Measurements from ENCODE around the gene MORC3. TPM values are rescaled to one million over a fixed set of nuclear protein-coding genes. Genes with fewer than 3 reads are reported as not detected.
"Not testable (repeated sequence)": the region's sequence is repeated elsewhere in the genome, so short reads cannot be mapped to it uniquely, and the experiment has no call there.

Gene MORC3
- total and polyA plus RNA-seq, 2 of the 4 experiments (the other 2 are of a cell fraction) = 14.0 to 23.5 TPM

- H4K5ac ChIP-seq (ENCODE audit: low read depth, low read length); H3K9me3 ChIP-seq (ENCODE audit: control insufficient read depth, insufficient read depth, low read length); H2AK9ac ChIP-seq (replicated peaks; ENCODE audit: low read depth, low read length, poor library complexity); H3K18ac ChIP-seq (ENCODE audit: low read depth, low read length); H2BK20ac ChIP-seq (ENCODE audit: low read depth, low read length); intact Hi-C loops (cut with micrococcal nuclease); H2BK15ac ChIP-seq (ENCODE audit: low read depth, low read length); H4K91ac ChIP-seq (ENCODE audit: insufficient read depth, low read depth, low read length); BruUV-seq (replicated peaks); dilution Hi-C loops (cut with HindIII; ENCODE audit: low sequenced_read_pairs, unreplicated experiment); H3K9me1 ChIP-seq (ENCODE audit: insufficient read depth, low read length); H3K36me3 ChIP-seq (ENCODE audit: control insufficient read depth, insufficient read depth, low read length); in situ Hi-C loops (cut with MboI; ENCODE audit: low sequenced_read_pairs); DNase-seq; H3K27me3 ChIP-seq (ENCODE audit: control insufficient read depth, insufficient read depth, low read length); H3K4me1 ChIP-seq (ENCODE audit: control insufficient read depth, insufficient read depth, low read length); ATAC-seq (ENCODE audit: low read depth); H3K9ac ChIP-seq (ENCODE audit: low read depth, low read length); H2AK5ac ChIP-seq (ENCODE audit: low read depth, low read length); H2BK120ac ChIP-seq (ENCODE audit: low read depth, low read length): not testable (repeated sequence)
- 85% methylated on average over 3 of the region's 17 CpGs; no CpG with 5 or more reads in 1 of the 2 experiments for WGBS, 2 experiments (ENCODE audit: extremely low coverage in 2 of 2, insufficient read length in 1 of 2)
- Histone ChIP-seq H3K23ac (ENCODE audit: low read depth, low read length) (peak overlapping the region; percentile 97; the same call in 1 of the 2 replicates), H3K4me3 (ENCODE audit: insufficient read depth, low read depth, low read length) (peak overlapping the region; percentile 54), H3K4me2 (ENCODE audit: low read depth, low read length) (peak overlapping the region; percentile 95), H2BK5ac (ENCODE audit: low read depth, low read length, poor library complexity, severe bottlenecking) (peak overlapping the region; percentile 91), H2AFZ (replicated peaks; ENCODE audit: low read length, poor library complexity) (peak overlapping the region; percentile 86), H3K27ac (ENCODE audit: insufficient read depth, low read length) (peak overlapping the region; percentile 83), H3K4ac (ENCODE audit: low read depth, low read length) (peak overlapping the region; percentile 92; the same call in 1 of the 2 replicates), H3K14ac (replicated peaks; ENCODE audit: low read depth, low read length) (0 out of 2 replicates have a peak overlapping the region, but pooled peaks have one; percentile 97), H3K79me1 (ENCODE audit: low read depth in 1 of 2, low read length in 2 of 2) (peaks cover 4 to 17% of the 10 kb centered on the region in 2 experiments; a peak in 3 of 4 replicates), H4K20me1 (ENCODE audit: insufficient read depth, low read length) (peaks cover 28% of the 10 kb centered on the region), H4K8ac (ENCODE audit: low read depth in 2 of 2, low read length in 2 of 2) (peak overlapping the region; percentile 85 to 98), H3K56ac (ENCODE audit: extremely low read depth, insufficient read depth, low read length) (peak overlapping the region; percentile 94)
- ChIA-PET CTCF (interaction anchor here (0.6 kb wide), 2 partner anchors 17 to 35 kb away, joined by 3 read pairs; no protein-coding TSS in a partner anchor), POLR2A (ENCODE audit: unreplicated experiment) (interaction anchor here (0.6 to 1.2 kb wide), 7 partner anchors 10 to 1476 kb away, joined by 3 to 12 read pairs (median 4); no protein-coding TSS in a partner anchor)
Observed at GRCh38 chr21:36319406-36319766, 611 bp upstream of the MORC3 start.

Measured in IMR-90 (cell line).